Spleen (tissue), 11 donors: ENCODE data around the gene TACC2. TPM values are rescaled to one million over a fixed set of nuclear protein-coding genes. Genes with fewer than 3 reads are reported as not detected.

ENCODE experiments used
- DNase-seq: peaks from one replicate; pipeline ENCODE4 v3.0.0-alpha.2; 2020
- H3K27ac ChIP-seq, 8 donors: fragments of 200-600 bp; sonication (generic) in 7 of 8; 1 replicate in 4 of 8; 2 replicates in 4 of 8; pipeline versions ENCODE4 v1.5.0 to v1.8.0; 2016 to 2021; ENCODE audit warnings: inconsistent platforms in 4 of 8, mild to moderate bottlenecking in 4 of 8, moderate library complexity in 1 of 8
- H3K27me3 ChIP-seq, 7 donors: fragments of 200-600 bp; sonication (generic) in 6 of 7; replicated peaks in 1 of 7; 1 replicate in 4 of 7; 2 replicates in 3 of 7; pipeline versions ENCODE4 v1.5.0 to v1.8.0; 2016 to 2021; ENCODE audit warnings: inconsistent platforms in 3 of 7, mild to moderate bottlenecking in 1 of 7
- H3K36me3 ChIP-seq, 6 donors: fragments of 200-600 bp; sonication (generic) in 5 of 6; 1 replicate in 4 of 6; 2 replicates in 2 of 6; pipeline versions ENCODE4 v1.5.0 to v1.8.0; 2016 to 2021; ENCODE audit warnings: inconsistent platforms in 2 of 6
- H3K4me1 ChIP-seq, 6 donors: fragments of 200-600 bp; sonication (generic) in 5 of 6; 1 replicate in 3 of 6; 2 replicates in 3 of 6; pipeline versions ENCODE4 v1.5.0 to v1.8.0; 2016 to 2021; ENCODE audit warnings: inconsistent platforms in 3 of 6
- H3K4me3 ChIP-seq, 8 donors: fragments of 200-600 bp; sonication (generic) in 7 of 8; 1 replicate in 4 of 8; 2 replicates in 4 of 8; pipeline versions ENCODE4 v1.5.0 to v1.8.0; 2016 to 2021; ENCODE audit warnings: inconsistent platforms in 4 of 8, mild to moderate bottlenecking in 4 of 8, moderate library complexity in 2 of 8
- H3K9me3 ChIP-seq, 8 donors: fragments of 200-600 bp; sonication (generic) in 7 of 8; 1 replicate in 4 of 8; 2 replicates in 4 of 8; pipeline versions ENCODE4 v1.5.0 to v1.8.0; 2016 to 2021; ENCODE audit warnings: inconsistent platforms in 4 of 8
- POLR2A ChIP-seq, 3 donors: fragments of 450-650 bp; IDR thresholded peaks; one replicate each; pipeline ENCODE4 v1.5.1; 2017; ENCODE audit warnings: antibody characterized with exemption in 3 of 3, mild to moderate bottlenecking in 1 of 3
- POLR2AphosphoS5 ChIP-seq, 3 donors: sonication (generic); formaldehyde crosslinking; IDR thresholded peaks; one replicate each; pipeline ENCODE4 v1.5.1; 2017; ENCODE audit warnings: antibody characterized with exemption in 3 of 3
- WGBS, 5 donors: extraction: QIAGEN DNeasy Blood & Tissue Kit in 3 of 5; methylation state at CpG; one replicate each; pipeline versions ENCODE4 v1.1.5 to v1.1.7; 2013 to 2018; 5-methylcytosine and 5-hydroxymethylcytosine counted together
- intact Hi-C: fragments of 100-400 bp; cut with DNase I; formaldehyde crosslinking; loops from one replicate; pipeline ENCODE4 v1.15.0; 2023; ENCODE audit warnings: low total_unique reads
- polyA plus RNA-seq, 3 donors: library from polyadenylated mRNA; stranded (reverse); fragments of 200-250 nt; gene quantifications; one replicate each; pipeline ENCODE4 v1.2.1, GENCODE V29; 2013
- total RNA-seq, 7 donors: library from RNA; depleted of rRNA in 3 of 7; stranded (reverse); fragments of >200 nt in 3 of 7; fragmentation: NEBNext Ultra II Directional in 4 of 7; extraction: Animal tissue kit (Norgen Biotek cat#: 25700) in 4 of 7; gene quantifications; one replicate each; pipeline versions ENCODE4 v1.1.0 to v1.2.1, GENCODE V29; 2016 to 2021
- TF ChIP-seq, protein P1 (sequence below), 11 experiments: fragments of 200-600 bp in 7 of 11; fragments of 450-650 bp in 4 of 11; sonication (generic) in 4 of 11; IDR thresholded peaks in 8 of 11; conservative IDR thresholded peaks in 3 of 11; 1 replicate in 7 of 11; 2 replicates in 4 of 11; pipeline versions ENCODE4 v1.4.0 to v1.8.0; 2016 to 2021; ENCODE audit warnings: antibody characterized with exemption in 11 of 11, inconsistent platforms in 4 of 11, mild to moderate bottlenecking in 1 of 11
- donor health status: healthy with polysubstance abuse.
- donor health status: DM: no; HTN: no; CAD: no; lungs with moderate emphysema.
- donor health status: DM: no; HTN: no; CAD: no.
- donor health status: Bipolar disorder and iron deficiency.
- donor health status: healthy.
- donor health status: DM: no; HTN: no; CAD: no.
- donor health status: DM: yes; HTN: yes; CAD: no.

Gene TACC2
- total and polyA plus RNA-seq, 10 donors = 2.4 to 13.9 (median 4.5) TPM

GRCh38 chr10:122178655-122179054 is 189.7 kb downstream of the TACC2 start:
- H3K9me3 ChIP-seq = no peaks in the 10 kb centered on the region
- H3K27ac ChIP-seq = no peak overlapping the region
- H3K4me3 ChIP-seq = no peak overlapping the region
- intact Hi-C loops = no loop called here
- peaks cover 0 to 8% (median 0%) of the 10 kb centered on the region in 7 donors for H3K27me3 ChIP-seq
- H3K4me1 ChIP-seq = no peaks in the 10 kb centered on the region
- no peaks in the 10 kb centered on the region for H3K36me3 ChIP-seq
- peak; percentile 18 for DNase-seq
- 90 to 100% (median 95%) methylated on average over 3 of the region's 3 CpGs for WGBS, 5 donors
- TF ChIP-seq, protein P1, sequence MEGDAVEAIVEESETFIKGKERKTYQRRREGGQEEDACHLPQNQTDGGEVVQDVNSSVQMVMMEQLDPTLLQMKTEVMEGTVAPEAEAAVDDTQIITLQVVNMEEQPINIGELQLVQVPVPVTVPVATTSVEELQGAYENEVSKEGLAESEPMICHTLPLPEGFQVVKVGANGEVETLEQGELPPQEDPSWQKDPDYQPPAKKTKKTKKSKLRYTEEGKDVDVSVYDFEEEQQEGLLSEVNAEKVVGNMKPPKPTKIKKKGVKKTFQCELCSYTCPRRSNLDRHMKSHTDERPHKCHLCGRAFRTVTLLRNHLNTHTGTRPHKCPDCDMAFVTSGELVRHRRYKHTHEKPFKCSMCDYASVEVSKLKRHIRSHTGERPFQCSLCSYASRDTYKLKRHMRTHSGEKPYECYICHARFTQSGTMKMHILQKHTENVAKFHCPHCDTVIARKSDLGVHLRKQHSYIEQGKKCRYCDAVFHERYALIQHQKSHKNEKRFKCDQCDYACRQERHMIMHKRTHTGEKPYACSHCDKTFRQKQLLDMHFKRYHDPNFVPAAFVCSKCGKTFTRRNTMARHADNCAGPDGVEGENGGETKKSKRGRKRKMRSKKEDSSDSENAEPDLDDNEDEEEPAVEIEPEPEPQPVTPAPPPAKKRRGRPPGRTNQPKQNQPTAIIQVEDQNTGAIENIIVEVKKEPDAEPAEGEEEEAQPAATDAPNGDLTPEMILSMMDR (IDR thresholded peaks at IDR 0.05 in 8 of 11, conservative IDR thresholded peaks at IDR 0.05 in 3 of 11) = no peak

DNA sequence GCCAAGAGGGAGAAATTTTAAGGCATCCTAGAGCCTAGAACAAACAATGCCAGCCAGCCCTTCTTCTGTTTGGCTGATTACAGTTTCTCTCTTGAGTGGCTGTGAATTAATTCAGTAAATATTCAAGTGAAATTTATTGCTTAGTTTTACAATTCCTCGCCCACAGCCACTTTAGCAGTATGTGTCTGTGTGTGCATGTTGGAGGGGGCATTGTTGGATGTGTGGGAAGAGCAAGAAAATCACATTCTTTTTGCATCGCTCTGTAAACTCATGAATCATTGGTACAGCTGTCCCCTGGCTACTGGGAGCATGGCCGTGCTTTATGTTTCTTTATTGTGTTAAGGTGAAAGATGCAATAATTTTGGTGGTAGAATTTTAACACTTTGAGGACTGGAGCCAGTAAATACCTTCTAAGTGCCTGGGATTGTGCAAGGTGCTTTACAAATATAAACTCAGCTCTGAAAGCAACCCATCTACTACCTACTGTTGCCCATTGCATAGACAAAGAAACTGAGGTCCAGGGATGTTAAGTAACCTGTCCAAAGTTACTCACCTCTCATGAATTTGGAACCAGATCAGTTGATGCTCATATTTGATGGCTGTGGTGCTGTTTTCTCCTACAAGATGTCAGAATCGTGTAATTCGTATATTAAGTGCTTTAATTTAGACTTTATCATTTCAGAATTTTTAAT is 192.2 kb downstream of the TACC2 start:
- H3K4me1 ChIP-seq = no peaks in the 10 kb centered on the region
- no peaks in the 10 kb centered on the region for H3K9me3 ChIP-seq
- H3K36me3 ChIP-seq = no peaks in the 10 kb centered on the region
- TF ChIP-seq POLR2AphosphoS5 (IDR thresholded peaks at IDR 0.05) (no peak), POLR2A (IDR thresholded peaks at IDR 0.05) (no peak)
- TF ChIP-seq, protein P1 (IDR thresholded peaks at IDR 0.05 in 8 of 11, conservative IDR thresholded peaks at IDR 0.05 in 3 of 11) = no peak
- no peak for DNase-seq
- H3K27ac ChIP-seq = no peak overlapping the region
- H3K4me3 ChIP-seq = no peak overlapping the region
- peaks cover 0 to 4% (median 0%) of the 10 kb centered on the region in 7 donors for H3K27me3 ChIP-seq
- WGBS, 5 donors = 71 to 79% (median 76%) methylated on average over 5 of the region's 5 CpGs
- intact Hi-C loops = no loop called here

DNA sequence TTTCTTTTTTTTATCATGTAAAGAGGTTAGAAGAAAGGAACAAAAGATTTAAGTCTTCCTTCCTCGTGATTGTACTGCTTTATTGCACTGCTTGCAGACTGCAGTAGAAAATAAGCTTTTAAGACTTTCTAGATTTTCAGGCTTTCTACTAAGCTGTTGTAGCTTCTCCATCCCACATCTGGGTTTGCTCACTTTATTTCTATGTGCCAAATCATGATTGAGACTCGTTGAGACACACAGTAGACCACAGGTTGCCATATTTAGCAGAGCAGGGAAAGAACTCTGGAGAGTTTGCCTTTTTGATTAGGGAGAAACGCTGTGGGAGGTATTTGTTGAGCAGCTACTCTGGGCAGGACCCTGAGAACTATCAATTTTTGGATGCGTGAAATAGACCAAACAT is 192.9 kb downstream of the TACC2 start:
- Histone ChIP-seq H3K9me3 (no peaks in the 10 kb centered on the region), H3K4me1 (no peaks in the 10 kb centered on the region), H3K27me3 (peaks cover 0 to 4% (median 0%) of the 10 kb centered on the region in 7 donors), H3K4me3 (no peak overlapping the region), H3K27ac (no peak overlapping the region), H3K36me3 (no peaks in the 10 kb centered on the region)
- no peak for DNase-seq
- intact Hi-C loops = no loop called here
- TF ChIP-seq POLR2A (IDR thresholded peaks at IDR 0.05) (no peak), POLR2AphosphoS5 (IDR thresholded peaks at IDR 0.05) (no peak)
- TF ChIP-seq, protein P1 (IDR thresholded peaks at IDR 0.05 in 8 of 11, conservative IDR thresholded peaks at IDR 0.05 in 3 of 11) = no peak
- 40 to 46% (median 44%) methylated on average over 4 of the region's 4 CpGs for WGBS, 5 donors

- TF ChIP-seq POLR2A (IDR thresholded peaks at IDR 0.05) (no peak), POLR2AphosphoS5 (IDR thresholded peaks at IDR 0.05) (no peak)
- TF ChIP-seq, protein P1 (IDR thresholded peaks at IDR 0.05 in 8 of 11, conservative IDR thresholded peaks at IDR 0.05 in 3 of 11) = no peak
- Histone ChIP-seq H3K27me3 (peaks cover 0 to 4% (median 0%) of the 10 kb centered on the region in 7 donors), H3K9me3 (no peaks in the 10 kb centered on the region), H3K36me3 (no peaks in the 10 kb centered on the region), H3K4me3 (no peak overlapping the region), H3K27ac (no peak overlapping the region), H3K4me1 (no peaks in the 10 kb centered on the region)
- WGBS, 5 donors = 71 to 79% (median 74%) methylated on average over 6 of the region's 6 CpGs
- peak; percentile 0 for DNase-seq
- intact Hi-C loops = no loop called here
These were observed 193.3 kb downstream of the TACC2 start for GRCh38 chr10:122182308-122182707.
